Small intestine (tissue), 7 donors: ENCODE measurements around the gene PLXDC1. TPM values are rescaled to one million over a fixed set of nuclear protein-coding genes. Genes with fewer than 3 reads are reported as not detected.

Experiments used
- DNase-seq, 2 donors: peaks; one replicate each; pipeline versions ENCODE4 v3.0.0 to v3.0.0-alpha.2; 2013
- FAIRE-seq: peaks from 2 replicates; lab custom pipeline; 2012; peaks lifted over from hg19 to GRCh38; lab: Jason Lieb, UNC
- H3K27ac ChIP-seq, 3 donors: one replicate each; pipeline ENCODE4 v1.5.1; 2013; ENCODE audit warnings: low read length in 2 of 3, mild to moderate bottlenecking in 2 of 3, control low read depth in 1 of 3, inconsistent platforms in 1 of 3, low read depth in 1 of 3, moderate library complexity in 1 of 3
- H3K27me3 ChIP-seq, 3 donors: one replicate each; pipeline ENCODE4 v1.6.1; 2013; ENCODE audit warnings: low read length in 3 of 3, inconsistent platforms in 1 of 3; ENCODE audit not compliant: control insufficient read depth in 3 of 3, insufficient read depth in 3 of 3
- H3K36me3 ChIP-seq, 3 donors: one replicate each; pipeline ENCODE4 v1.6.1; 2013; ENCODE audit warnings: low read length in 3 of 3, inconsistent platforms in 1 of 3, low read depth in 1 of 3, mild to moderate bottlenecking in 1 of 3, moderate library complexity in 1 of 3; ENCODE audit not compliant: control insufficient read depth in 3 of 3, insufficient read depth in 2 of 3
- H3K4me1 ChIP-seq, 3 donors: one replicate each; pipeline ENCODE4 v1.6.1; 2013; ENCODE audit warnings: low read length in 2 of 3, inconsistent platforms in 1 of 3, low read depth in 1 of 3, mild to moderate bottlenecking in 1 of 3, moderate library complexity in 1 of 3; ENCODE audit not compliant: control insufficient read depth in 3 of 3, insufficient read depth in 2 of 3
- H3K4me3 ChIP-seq, 3 donors: one replicate each; pipeline ENCODE4 v1.5.1; 2013; ENCODE audit warnings: low read length in 3 of 3, control low read depth in 1 of 3, inconsistent platforms in 1 of 3, low read depth in 1 of 3, mild to moderate bottlenecking in 1 of 3, moderate library complexity in 1 of 3
- H3K9me3 ChIP-seq, 2 donors: one replicate each; pipeline ENCODE4 v1.6.1; 2013; ENCODE audit warnings: low read depth in 1 of 2, low read length in 1 of 2; ENCODE audit not compliant: control insufficient read depth in 2 of 2, insufficient read depth in 1 of 2
- WGBS, 3 donors: extraction: QIAGEN DNeasy Blood & Tissue Kit; methylation state at CpG; one replicate each; pipeline ENCODE4 v1.1.7; 2013; 5-methylcytosine and 5-hydroxymethylcytosine counted together
- polyA plus RNA-seq, 4 donors: library from polyadenylated mRNA; stranded (reverse) in 3 of 4; unstranded in 1 of 4; fragments of 200-250 nt in 3 of 4; fragments of 120-200 nt in 1 of 4; gene quantifications; one replicate each; pipeline versions ENCODE4 v1.2.1 to v1.2.3, GENCODE V29; 2013
- donor health status: healthy with polysubstance abuse.
- donor health status: control.
- donor health status: control.
- donor health status: Bipolar disorder and iron deficiency.
- donor health status: healthy.

The PLXDC1 gene
- polyA plus RNA-seq, 4 donors, result 2.1 to 12.7 (median 3.4) TPM

- no peaks in the 10 kb centered on the region for H3K9me3 ChIP-seq
- H3K27me3 ChIP-seq, result peaks cover 0 to 23% (median 0%) of the 10 kb centered on the region in 3 donors
- no peak overlapping the region for H3K27ac ChIP-seq
- FAIRE-seq, result no peak
- 81 to 90% (median 86%) methylated on average over 2 of the region's 2 CpGs for WGBS, 3 donors
- H3K36me3 ChIP-seq, result no peaks in the 10 kb centered on the region
- no peak for DNase-seq
- H3K4me1 ChIP-seq, result no peaks in the 10 kb centered on the region
- no peak overlapping the region for H3K4me3 ChIP-seq
These were observed 7.2 kb upstream of the PLXDC1 start for GRCh38 chr17:39158623-39159022.

GRCh38 chr17:39156491-39156890 lies 5.1 kb upstream of the PLXDC1 start:
- WGBS, 3 donors, result 71 to 78% (median 76%) methylated on average over 7 of the region's 7 CpGs
- H3K36me3 ChIP-seq, result no peaks in the 10 kb centered on the region
- H3K27ac ChIP-seq, result no peak overlapping the region
- peaks cover 0 to 28% (median 0%) of the 10 kb centered on the region in 3 donors for H3K27me3 ChIP-seq
- H3K4me1 ChIP-seq, result peaks cover 0 to 10% (median 0%) of the 10 kb centered on the region in 3 donors
- FAIRE-seq, result no peak
- DNase-seq, result no peak
- no peak overlapping the region for H3K4me3 ChIP-seq
- no peaks in the 10 kb centered on the region for H3K9me3 ChIP-seq

- no peak overlapping the region for H3K27ac ChIP-seq
- peaks cover 0 to 10% (median 0%) of the 10 kb centered on the region in 3 donors for H3K4me1 ChIP-seq
- no peak for FAIRE-seq
- H3K9me3 ChIP-seq, result no peaks in the 10 kb centered on the region
- DNase-seq, result no peak
- H3K27me3 ChIP-seq, result peaks cover 0 to 31% (median 0%) of the 10 kb centered on the region in 3 donors
- no peak overlapping the region for H3K4me3 ChIP-seq
- 14 to 50% (median 38%) methylated on average over 2 of the region's 2 CpGs for WGBS, 3 donors
- no peaks in the 10 kb centered on the region for H3K36me3 ChIP-seq
These were observed 4.2 kb upstream of the PLXDC1 start for GRCh38 chr17:39155654-39156053.

GRCh38 chr17:39153599-39154051 lies 2.2 kb upstream of the PLXDC1 start:
- Histone ChIP-seq H3K4me1 (peaks cover 0 to 10% (median 0%) of the 10 kb centered on the region in 3 donors), H3K36me3 (no peaks in the 10 kb centered on the region), H3K9me3 (no peaks in the 10 kb centered on the region), H3K27me3 (peaks cover 0 to 42% (median 0%) of the 10 kb centered on the region in 3 donors), H3K27ac (peak overlapping the region; percentile 61 to 93 (median 85)), H3K4me3 (peak overlapping the region; percentile 44 to 97 (median 72))
- DNase-seq (peak; percentile 91 to 93), FAIRE-seq (no peak)
- WGBS, 3 donors, result 0 to 1% (median 0%) methylated on average over 16 of the region's 16 CpGs

GRCh38 chr17:39151943-39152818 lies 744 bp upstream of the PLXDC1 start:
- DNase-seq, result peak in 1 of 2 donors; percentile 32
- H3K9me3 ChIP-seq, result no peaks in the 10 kb centered on the region
- H3K4me1 ChIP-seq, result peaks cover 0 to 10% (median 0%) of the 10 kb centered on the region in 3 donors
- peak overlapping the region in 2 of 3 donors; percentile 48 to 97 for H3K4me3 ChIP-seq
- peak overlapping the region in 1 of 3 donors; percentile 85 for H3K27ac ChIP-seq
- peaks cover 0 to 50% (median 0%) of the 10 kb centered on the region in 3 donors for H3K27me3 ChIP-seq
- FAIRE-seq, result no peak
- no peaks in the 10 kb centered on the region for H3K36me3 ChIP-seq
- WGBS, 3 donors, result 7 to 11% (median 7%) methylated on average over 24 to 25 of the region's 25 CpGs

GRCh38 chr17:39150795-39151149 lies 665 bp downstream of the PLXDC1 start:
- Histone ChIP-seq H3K4me1 (peaks cover 0 to 10% (median 0%) of the 10 kb centered on the region in 3 donors), H3K27me3 (peaks cover 0 to 39% (median 0%) of the 10 kb centered on the region in 3 donors), H3K27ac (no peak overlapping the region), H3K36me3 (no peaks in the 10 kb centered on the region), H3K9me3 (no peaks in the 10 kb centered on the region), H3K4me3 (peak overlapping the region in 1 of 3 donors; percentile 48)
- DNase-seq, result no peak
- 38 to 53% (median 39%) methylated on average over 5 of the region's 5 CpGs for WGBS, 3 donors
- no peak for FAIRE-seq

GRCh38 chr17:39150104-39150634 lies 1.3 kb downstream of the PLXDC1 start:
- H3K27ac ChIP-seq, result no peak overlapping the region
- 61 to 75% (median 74%) methylated on average over 5 of the region's 5 CpGs for WGBS, 3 donors
- H3K4me1 ChIP-seq, result peaks cover 0 to 10% (median 0%) of the 10 kb centered on the region in 3 donors
- FAIRE-seq (no peak), DNase-seq (no peak)
- H3K4me3 ChIP-seq, result no peak overlapping the region
- no peaks in the 10 kb centered on the region for H3K36me3 ChIP-seq
- peaks cover 0 to 34% (median 0%) of the 10 kb centered on the region in 3 donors for H3K27me3 ChIP-seq
- H3K9me3 ChIP-seq, result no peaks in the 10 kb centered on the region
